Measurements from ENCODE around the gene SPATA20. TPM values are rescaled to one million over a fixed set of nuclear protein-coding genes. Genes with fewer than 3 reads are reported as not detected.

The SPATA20 gene
- total RNA-seq, 1 donor from 2014 or later: 71.7 TPM

DNA sequence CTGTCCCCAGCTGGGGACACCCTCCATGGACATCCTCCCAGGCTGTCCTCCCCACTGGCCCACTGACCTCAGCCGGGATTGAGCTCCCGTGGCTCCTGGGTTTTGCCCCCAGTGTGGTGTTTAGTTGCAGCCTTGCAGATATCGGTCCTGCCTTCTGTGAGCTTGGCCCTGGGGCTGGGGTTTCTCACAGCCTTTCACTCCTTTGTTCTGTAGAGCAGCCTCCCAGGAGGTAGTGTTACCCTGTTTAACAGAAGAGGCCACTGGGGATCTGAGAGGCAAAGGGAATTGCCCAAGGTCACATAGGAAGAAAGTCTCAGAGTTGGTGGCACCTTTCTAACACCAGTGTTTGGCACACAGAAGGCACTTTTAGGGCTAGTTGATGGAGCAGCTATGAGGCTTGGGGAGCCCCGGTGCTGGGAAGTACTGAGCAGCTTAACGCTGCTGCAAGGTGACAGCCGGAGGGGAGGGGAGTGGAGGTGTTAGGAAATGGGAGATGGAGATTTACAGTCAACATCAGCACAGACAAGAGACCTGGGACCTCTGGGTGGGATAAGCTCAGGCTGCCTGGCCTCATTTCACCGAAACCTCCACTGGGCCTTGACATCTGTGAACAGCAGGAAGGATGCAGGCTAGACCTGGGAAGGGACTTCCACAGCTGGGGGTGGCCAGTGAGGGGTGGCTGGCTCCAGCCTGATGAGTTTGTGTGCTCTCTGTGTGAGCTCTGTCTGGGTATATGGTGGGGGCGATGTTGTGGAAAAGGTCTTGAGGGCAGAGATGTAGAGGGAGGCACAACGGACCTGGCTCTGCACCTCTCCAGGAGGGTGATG is 39.7 kb downstream of the SPATA20 start:
- Mint-ChIP-seq H3K36me3 (no peaks in the 10 kb centered on the region), H3K4me3 (no peak overlapping the region), H3K27ac (no peak overlapping the region), H3K9me3 (no peaks in the 10 kb centered on the region), H3K4me1 (peaks cover 62% of the 10 kb centered on the region), H3K27me3 (ENCODE audit: low read depth) (no peaks in the 10 kb centered on the region)
- no peak for DNase-seq (ENCODE audit: low spot score in 2 of 2, unreplicated experiment in 2 of 2)
- TF ChIP-seq, protein P1, sequence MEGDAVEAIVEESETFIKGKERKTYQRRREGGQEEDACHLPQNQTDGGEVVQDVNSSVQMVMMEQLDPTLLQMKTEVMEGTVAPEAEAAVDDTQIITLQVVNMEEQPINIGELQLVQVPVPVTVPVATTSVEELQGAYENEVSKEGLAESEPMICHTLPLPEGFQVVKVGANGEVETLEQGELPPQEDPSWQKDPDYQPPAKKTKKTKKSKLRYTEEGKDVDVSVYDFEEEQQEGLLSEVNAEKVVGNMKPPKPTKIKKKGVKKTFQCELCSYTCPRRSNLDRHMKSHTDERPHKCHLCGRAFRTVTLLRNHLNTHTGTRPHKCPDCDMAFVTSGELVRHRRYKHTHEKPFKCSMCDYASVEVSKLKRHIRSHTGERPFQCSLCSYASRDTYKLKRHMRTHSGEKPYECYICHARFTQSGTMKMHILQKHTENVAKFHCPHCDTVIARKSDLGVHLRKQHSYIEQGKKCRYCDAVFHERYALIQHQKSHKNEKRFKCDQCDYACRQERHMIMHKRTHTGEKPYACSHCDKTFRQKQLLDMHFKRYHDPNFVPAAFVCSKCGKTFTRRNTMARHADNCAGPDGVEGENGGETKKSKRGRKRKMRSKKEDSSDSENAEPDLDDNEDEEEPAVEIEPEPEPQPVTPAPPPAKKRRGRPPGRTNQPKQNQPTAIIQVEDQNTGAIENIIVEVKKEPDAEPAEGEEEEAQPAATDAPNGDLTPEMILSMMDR (IDR thresholded peaks at IDR 0.05; ENCODE audit: unreplicated experiment): no peak

DNA sequence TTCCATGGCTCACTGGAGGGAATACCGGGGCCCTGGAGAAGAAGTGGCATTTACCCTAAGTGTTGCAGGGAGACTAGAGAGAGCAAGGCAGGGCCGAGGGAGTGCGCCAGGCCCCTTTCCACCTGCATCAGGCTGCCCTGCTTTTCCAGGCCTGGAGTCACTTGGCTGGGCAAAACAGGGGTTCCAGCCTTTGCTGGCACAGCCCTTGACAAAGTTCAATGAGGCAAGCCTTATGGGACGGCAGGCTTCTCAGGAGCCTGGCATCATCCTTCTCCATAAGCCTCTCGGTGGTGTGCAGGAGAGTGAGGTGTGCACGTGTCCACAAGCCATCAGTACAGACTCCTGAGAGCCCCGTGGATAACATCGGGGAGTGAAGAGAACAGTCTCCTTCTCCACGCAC is 40.6 kb downstream of the SPATA20 start:
- peaks cover 61% of the 10 kb centered on the region for H3K4me1 Mint-ChIP-seq
- no peak overlapping the region for H3K27ac Mint-ChIP-seq

DNA sequence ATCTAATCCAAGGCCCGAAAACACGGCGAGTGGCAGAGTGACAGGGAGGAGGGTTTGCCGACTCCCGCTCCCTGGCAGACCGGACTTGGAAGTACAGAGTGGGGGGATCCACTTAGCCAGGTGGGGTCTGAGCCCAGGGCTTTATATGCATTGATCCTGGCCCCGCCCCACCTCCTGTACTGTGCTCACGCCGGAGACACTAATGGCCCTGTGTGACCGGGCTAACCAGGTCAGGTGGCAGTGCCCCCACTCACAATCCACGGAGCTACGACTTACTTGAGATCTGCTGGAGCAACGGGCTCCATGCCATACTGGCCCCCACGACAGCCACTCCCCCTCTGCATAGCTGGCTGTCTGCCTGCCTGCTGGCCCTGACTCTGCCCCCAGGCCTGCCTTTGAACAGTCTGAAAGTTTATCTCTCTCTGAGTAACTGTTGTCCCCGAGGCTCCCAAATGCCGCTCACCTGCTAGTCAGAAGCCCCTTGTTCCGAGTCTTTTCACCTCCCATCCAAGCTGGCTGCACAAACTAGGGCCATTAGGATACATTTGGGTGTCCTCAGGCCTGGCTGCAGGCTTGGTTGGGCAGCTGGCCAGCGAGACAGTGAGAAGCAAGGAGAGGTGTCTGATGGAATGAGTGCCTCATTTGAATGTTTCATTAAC is 41.5 kb downstream of the SPATA20 start:
- peaks cover 60% of the 10 kb centered on the region for H3K4me1 Mint-ChIP-seq
- H3K4me3 Mint-ChIP-seq: no peak overlapping the region
- H3K27ac Mint-ChIP-seq: peak overlapping the region; percentile 80
- H3K36me3 Mint-ChIP-seq: no peaks in the 10 kb centered on the region
- peak in 1 of 2 experiments; percentile 57 for DNase-seq (ENCODE audit: low spot score in 2 of 2, unreplicated experiment in 2 of 2)
- no peaks in the 10 kb centered on the region for H3K9me3 Mint-ChIP-seq
- TF ChIP-seq, protein P1 (IDR thresholded peaks at IDR 0.05; ENCODE audit: unreplicated experiment): no peak
- H3K27me3 Mint-ChIP-seq (ENCODE audit: low read depth): no peaks in the 10 kb centered on the region

More for the DNA sequence above, 40.6 kb downstream of the SPATA20 start:
- DNase-seq (ENCODE audit: low spot score in 2 of 2, unreplicated experiment in 2 of 2): no peak
- no peaks in the 10 kb centered on the region for H3K27me3 Mint-ChIP-seq (ENCODE audit: low read depth)
- H3K36me3 Mint-ChIP-seq: no peaks in the 10 kb centered on the region
- no peak overlapping the region for H3K4me3 Mint-ChIP-seq
- TF ChIP-seq, protein P1 (IDR thresholded peaks at IDR 0.05; ENCODE audit: unreplicated experiment): no peak
- no peaks in the 10 kb centered on the region for H3K9me3 Mint-ChIP-seq

DNA sequence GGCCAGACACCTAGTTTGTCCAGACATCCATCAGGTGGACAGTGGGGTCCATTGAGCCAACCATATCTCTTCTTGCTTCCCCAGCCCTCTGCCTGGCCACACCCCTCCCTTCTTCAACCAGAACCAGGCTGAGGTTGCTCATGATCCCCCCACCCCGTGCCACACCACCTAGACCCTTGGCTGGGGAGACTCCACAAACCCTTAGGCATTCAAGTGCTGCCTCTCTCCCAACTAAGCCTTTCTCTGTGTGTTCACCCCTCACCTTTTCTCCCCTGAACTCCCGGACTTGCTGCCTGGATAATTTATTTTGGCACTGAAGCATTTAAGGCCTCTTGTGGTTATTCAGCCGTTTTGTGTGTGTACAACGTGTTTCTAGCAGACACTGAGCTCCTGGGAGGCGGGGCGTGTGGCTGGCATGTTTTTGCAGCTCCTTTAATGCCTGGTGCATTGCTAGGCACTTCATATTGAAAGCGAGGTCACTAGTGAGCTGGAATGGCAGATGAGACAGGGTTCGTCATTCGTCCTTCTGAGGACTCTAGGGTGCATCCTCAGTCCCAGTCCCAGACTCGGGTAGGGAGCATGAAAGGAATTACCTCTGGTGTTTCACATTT is 42.2 kb downstream of the SPATA20 start:
- Mint-ChIP-seq H3K36me3 (no peaks in the 10 kb centered on the region), H3K27ac (peak overlapping the region; percentile 15), H3K9me3 (no peaks in the 10 kb centered on the region), H3K4me1 (peaks cover 53% of the 10 kb centered on the region), H3K4me3 (no peak overlapping the region), H3K27me3 (ENCODE audit: low read depth) (no peaks in the 10 kb centered on the region)
- TF ChIP-seq, protein P1 (IDR thresholded peaks at IDR 0.05; ENCODE audit: unreplicated experiment): no peak
- no peak for DNase-seq (ENCODE audit: low spot score in 2 of 2, unreplicated experiment in 2 of 2)

DNA sequence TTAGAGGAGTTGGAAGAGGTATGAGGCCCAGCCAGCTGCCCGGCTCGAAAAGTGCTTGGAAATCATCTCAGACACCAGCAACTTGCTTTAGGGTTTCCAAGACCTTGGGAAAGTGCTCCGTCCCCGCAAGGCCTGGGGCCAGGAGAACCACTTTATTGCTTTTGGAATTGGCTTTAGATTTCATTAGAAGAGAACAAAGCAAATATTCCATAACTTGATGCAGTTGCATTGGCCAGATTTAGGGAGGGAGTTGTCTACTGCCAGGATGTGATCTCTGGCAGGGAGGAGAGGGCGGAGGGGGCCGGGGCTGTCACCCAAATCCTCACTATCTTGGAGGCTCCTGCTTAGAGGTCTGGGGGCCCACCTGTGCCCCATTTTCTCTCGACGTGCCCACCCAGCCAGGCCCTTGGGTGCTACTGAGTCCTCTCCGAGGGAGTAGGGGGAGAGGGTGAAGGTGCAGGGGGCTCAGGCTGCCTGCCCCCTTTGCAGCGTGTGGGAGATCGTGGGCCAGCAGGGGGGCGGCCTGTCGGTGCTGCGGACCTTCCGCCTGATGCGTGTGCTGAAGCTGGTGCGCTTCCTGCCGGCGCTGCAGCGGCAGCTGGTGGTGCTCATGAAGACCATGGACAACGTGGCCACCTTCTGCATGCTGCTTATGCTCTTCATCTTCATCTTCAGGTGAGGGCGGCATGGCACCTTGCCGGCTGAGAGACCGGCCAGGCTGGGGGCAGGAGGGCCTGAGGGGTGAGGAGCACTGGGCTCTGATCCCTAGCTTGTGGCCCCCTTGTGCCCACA is 44.2 kb downstream of the SPATA20 start:
- no peak overlapping the region for H3K27ac Mint-ChIP-seq
- TF ChIP-seq, protein P1 (IDR thresholded peaks at IDR 0.05; ENCODE audit: unreplicated experiment): no peak
- no peak overlapping the region for H3K4me3 Mint-ChIP-seq
- H3K9me3 Mint-ChIP-seq: no peaks in the 10 kb centered on the region
- DNase-seq (ENCODE audit: low spot score in 2 of 2, unreplicated experiment in 2 of 2): no peak
- no peaks in the 10 kb centered on the region for H3K27me3 Mint-ChIP-seq (ENCODE audit: low read depth)
- H3K36me3 Mint-ChIP-seq: no peaks in the 10 kb centered on the region
- H3K4me1 Mint-ChIP-seq: peaks cover 36% of the 10 kb centered on the region

Data from mesothelial cell of epicardium (in vitro differentiated cells).